ENCODE data around the gene LAIR1.

GRCh38 chr19:54311486-54311885, 53.2 kb downstream of the LAIR1 start:
- no peak for TF ChIP-seq CTCF (IDR thresholded peaks at IDR 0.05 in 4 of 5, conservative IDR thresholded peaks at IDR 0.05 in 1 of 5)
- no peak for TF ChIP-seq POLR2A (IDR thresholded peaks at IDR 0.05)
